ENCODE measurements around the gene AGRN. TPM values are rescaled to one million over a fixed set of nuclear protein-coding genes. Genes with fewer than 3 reads are reported as not detected.

AGRN gene
- total RNA-seq, 8 experiments from 2014 or later: 27.0 to 120 (median 64.2) TPM

- in situ Hi-C loops (cut with MboI; ENCODE audit: low pct_unique_long_range_greater_than_20kb in 2 of 9, low sequenced_read_pairs in 9 of 9, unreplicated experiment in 9 of 9): loop anchor here in 1 of 9 experiments (10.0 kb wide), 1 partner anchor 83 kb away; the partner anchor contains the start of gene C1orf159
- WGBS, 10 experiments: 53 to 100% (median 92%) methylated on average over 1 to 4 of the region's 11 CpGs; no CpG with 5 or more reads in 6 of the 10 experiments
- ATAC-seq (replicated peaks in 6 of 8): no peak
- peaks cover 47 to 52% of the 10 kb centered on the region in 2 donors for H3K4me1 ChIP-seq (replicated peaks in 1 of 2)
- no peak overlapping the region for H3K4me3 ChIP-seq
- H3K27ac ChIP-seq: peak overlapping the region in 1 of 2 donors; percentile 8
Observed at GRCh38 chr1:1031659-1032235, 11.8 kb downstream of the AGRN start.

- ATAC-seq (replicated peaks in 6 of 8): peak; percentile 1 to 56 (median 46)
- peak overlapping the region; percentile 35 to 53 (median 37) for H3K4me3 ChIP-seq
- WGBS, 10 experiments: 73 to 83% methylated on average over 2 to 8 of the region's 16 CpGs; no CpG with 5 or more reads in 8 of the 10 experiments
- H3K27ac ChIP-seq: peak overlapping the region; percentile 20 to 44
- H3K4me1 ChIP-seq (replicated peaks in 1 of 2): peaks cover 40 to 46% of the 10 kb centered on the region in 2 donors
- in situ Hi-C loops (cut with MboI; ENCODE audit: low pct_unique_long_range_greater_than_20kb in 2 of 9, low sequenced_read_pairs in 9 of 9, unreplicated experiment in 9 of 9): loop anchor here in 1 of 9 experiments (10.0 kb wide), 1 partner anchor 82 kb away; the partner anchor contains the start of gene C1orf159
Observed at GRCh38 chr1:1032424-1032823, 12.5 kb downstream of the AGRN start.

- peak overlapping the region; percentile 35 to 53 (median 37) for H3K4me3 ChIP-seq
- H3K4me1 ChIP-seq (replicated peaks in 1 of 2): peaks cover 36 to 48% of the 10 kb centered on the region in 2 donors
- in situ Hi-C loops (cut with MboI; ENCODE audit: low pct_unique_long_range_greater_than_20kb in 2 of 9, low sequenced_read_pairs in 9 of 9, unreplicated experiment in 9 of 9): loop anchor here in 1 of 9 experiments (10.0 kb wide), 1 partner anchor 82 kb away; the partner anchor contains the start of gene C1orf159
- WGBS, 10 experiments: 0 to 4% methylated on average over 4 to 9 of the region's 73 CpGs; no CpG with 5 or more reads in 8 of the 10 experiments
- peak overlapping the region; percentile 30 to 56 for H3K27ac ChIP-seq
- peak; percentile 81 to 97 (median 85) for ATAC-seq (replicated peaks in 6 of 8)
Observed at GRCh38 chr1:1033009-1033587, 13.2 kb downstream of the AGRN start.

GRCh38 chr1:1033731-1034438, 14.0 kb downstream of the AGRN start:
- ATAC-seq (replicated peaks in 6 of 8): peak in 5 of 8 experiments; percentile 9 to 30 (median 28)
- in situ Hi-C loops (cut with MboI; ENCODE audit: low pct_unique_long_range_greater_than_20kb in 2 of 9, low sequenced_read_pairs in 9 of 9, unreplicated experiment in 9 of 9): loop anchor here in 1 of 9 experiments (10.0 kb wide), 1 partner anchor 81 kb away; the partner anchor contains the start of gene C1orf159
- Histone ChIP-seq H3K27ac (peak overlapping the region; percentile 45 to 55), H3K4me3 (peak overlapping the region; percentile 35 to 53 (median 37)), H3K4me1 (replicated peaks in 1 of 2) (peaks cover 44 to 56% of the 10 kb centered on the region in 2 donors)
- 5 to 65% (median 7%) methylated on average over 3 to 11 of the region's 71 CpGs; no CpG with 5 or more reads in 7 of the 10 experiments for WGBS, 10 experiments

GRCh38 chr1:1034439-1034781, 14.5 kb downstream of the AGRN start:
- Histone ChIP-seq H3K4me1 (replicated peaks in 1 of 2) (peaks cover 50 to 61% of the 10 kb centered on the region in 2 donors), H3K4me3 (peak overlapping the region; percentile 35 to 53 (median 37)), H3K27ac (peak overlapping the region in 1 of 2 donors; percentile 45)
- ATAC-seq (replicated peaks in 6 of 8): no peak
- in situ Hi-C loops (cut with MboI; ENCODE audit: low pct_unique_long_range_greater_than_20kb in 2 of 9, low sequenced_read_pairs in 9 of 9, unreplicated experiment in 9 of 9): loop anchor here in 1 of 9 experiments (10.0 kb wide), 1 partner anchor 80 kb away; the partner anchor contains the start of gene C1orf159
- WGBS, 10 experiments: 40 to 60% (median 50%) methylated on average over 1 to 21 of the region's 30 CpGs; no CpG with 5 or more reads in 5 of the 10 experiments

GRCh38 chr1:1035291-1035943, 15.5 kb downstream of the AGRN start:
- WGBS, 10 experiments: 84 to 97% (median 93%) methylated on average over 6 to 12 of the region's 19 CpGs; no CpG with 5 or more reads in 7 of the 10 experiments
- ATAC-seq (replicated peaks in 6 of 8): no peak
- no peak overlapping the region for H3K27ac ChIP-seq
- peaks cover 60 to 71% of the 10 kb centered on the region in 2 donors for H3K4me1 ChIP-seq (replicated peaks in 1 of 2)
- H3K4me3 ChIP-seq: no peak overlapping the region
- in situ Hi-C loops (cut with MboI; ENCODE audit: low pct_unique_long_range_greater_than_20kb in 2 of 9, low sequenced_read_pairs in 9 of 9, unreplicated experiment in 9 of 9): loop anchor here in 1 of 9 experiments (10.0 kb wide), 1 partner anchor 79 kb away; the partner anchor contains the start of gene C1orf159

GRCh38 chr1:1037366-1038327, 17.7 kb downstream of the AGRN start:
- in situ Hi-C loops (cut with MboI; ENCODE audit: low pct_unique_long_range_greater_than_20kb in 2 of 9, low sequenced_read_pairs in 9 of 9, unreplicated experiment in 9 of 9): loop anchor here in 1 of 9 experiments (10.0 kb wide), 1 partner anchor 77 kb away; the partner anchor contains the start of gene C1orf159
- ATAC-seq (replicated peaks in 6 of 8): no peak
- peaks cover 45 to 56% of the 10 kb centered on the region in 2 donors for H3K4me1 ChIP-seq (replicated peaks in 1 of 2)
- H3K4me3 ChIP-seq: no peak overlapping the region
- 80 to 100% (median 91%) methylated on average over 2 to 15 of the region's 30 CpGs; no CpG with 5 or more reads in 4 of the 10 experiments for WGBS, 10 experiments
- no peak overlapping the region for H3K27ac ChIP-seq

GRCh38 chr1:1038694-1039093, 18.8 kb downstream of the AGRN start:
- 69 to 100% (median 91%) methylated on average over 1 to 6 of the region's 6 CpGs; no CpG with 5 or more reads in 4 of the 10 experiments for WGBS, 10 experiments
- Histone ChIP-seq H3K4me1 (replicated peaks in 1 of 2) (peaks cover 43 to 54% of the 10 kb centered on the region in 2 donors), H3K4me3 (no peak overlapping the region), H3K27ac (no peak overlapping the region)
- in situ Hi-C loops (cut with MboI; ENCODE audit: low pct_unique_long_range_greater_than_20kb in 2 of 9, low sequenced_read_pairs in 9 of 9, unreplicated experiment in 9 of 9): loop anchor here in 1 of 9 experiments (10.0 kb wide), 1 partner anchor 76 kb away; the partner anchor contains the start of gene C1orf159
- no peak for ATAC-seq (replicated peaks in 6 of 8)

- no peak overlapping the region for H3K27ac ChIP-seq
- H3K4me1 ChIP-seq (replicated peaks in 1 of 2): peaks cover 39 to 50% of the 10 kb centered on the region in 2 donors
- peak overlapping the region in 2 of 5 donors; percentile 25 for H3K4me3 ChIP-seq
- peak in 5 of 8 experiments; percentile 1 to 17 (median 15) for ATAC-seq (replicated peaks in 6 of 8)
- 20 to 22% methylated on average over 1 to 5 of the region's 17 CpGs; no CpG with 5 or more reads in 8 of the 10 experiments for WGBS, 10 experiments
- in situ Hi-C loops (cut with MboI; ENCODE audit: low pct_unique_long_range_greater_than_20kb in 2 of 9, low sequenced_read_pairs in 9 of 9, unreplicated experiment in 9 of 9): loop anchor here in 1 of 9 experiments (10.0 kb wide), 1 partner anchor 75 kb away; the partner anchor contains the start of gene C1orf159
Observed at GRCh38 chr1:1039145-1039910, 19.4 kb downstream of the AGRN start.

- peak overlapping the region; percentile 13 to 30 (median 25) for H3K4me3 ChIP-seq
- in situ Hi-C loops (cut with MboI; ENCODE audit: low pct_unique_long_range_greater_than_20kb in 2 of 9, low sequenced_read_pairs in 9 of 9, unreplicated experiment in 9 of 9): no loop called here
- H3K4me1 ChIP-seq (replicated peaks in 1 of 2): peaks cover 29 to 40% of the 10 kb centered on the region in 2 donors
- peak; percentile 85 to 95 (median 90) for ATAC-seq (replicated peaks in 6 of 8)
- WGBS, 10 experiments: 7 to 16% (median 10%) methylated on average over 2 to 35 of the region's 99 CpGs; no CpG with 5 or more reads in 7 of the 10 experiments
- peak overlapping the region in 1 of 2 donors; percentile 52 for H3K27ac ChIP-seq
Observed at GRCh38 chr1:1040004-1040991, 20.4 kb downstream of the AGRN start.
